ENCODE measurements around the gene TNKS1BP1. TPM values are rescaled to one million over a fixed set of nuclear protein-coding genes. Genes with fewer than 3 reads are reported as not detected.

The TNKS1BP1 gene
- total RNA-seq, 1 donor from 2014 or later, result 11.7 TPM

GRCh38 chr11:57335343-57336110 is 10.8 kb upstream of the TNKS1BP1 start, which contains the start of gene SSRP1:
Gene SSRP1, minus strand, starts transcription at chr11:57335892. Its CDS starts 771 bp downstream, at chr11:57335121.
- Mint-ChIP-seq H3K4me1 (peaks cover 44% of the 10 kb centered on the region), H3K9me3 (no peaks in the 10 kb centered on the region), H3K27ac (peak within 1 kb of the TSS; percentile 99), H3K4me3 (peak within 1 kb of the TSS; percentile 94), H3K27me3 (ENCODE audit: insufficient read depth, low read depth) (peaks cover 9% of the 10 kb centered on the region), H3K36me3 (peaks cover 37% of the 10 kb centered on the region)
- Histone ChIP-seq H2AFZ (replicated peaks) (peak within 1 kb of the TSS; percentile 96), H4K20me1 (ENCODE audit: low read depth) (peaks cover 9% of the 10 kb centered on the region), H3K4me1 (peaks cover 44% of the 10 kb centered on the region), H3K9me3 (ENCODE audit: low read depth) (no peaks in the 10 kb centered on the region), H3K79me2 (ENCODE audit: low read depth) (peaks cover 39% of the 10 kb centered on the region), H3K9ac (peak within 1 kb of the TSS; percentile 90), H3K4me3 (peak within 1 kb of the TSS; percentile 90), H3K36me3 (peaks cover 5% of the 10 kb centered on the region), H3F3A (ENCODE audit: low read depth) (peaks cover 14% of the 10 kb centered on the region), H3K27me3 (no peaks in the 10 kb centered on the region), H3K4me2 (peak within 1 kb of the TSS; percentile 95), H3K27ac (peak within 1 kb of the TSS; percentile 84)
- TF ChIP-seq EZH2phosphoT487 (IDR thresholded peaks at IDR 0.05), result no peak
- peak; percentile 25 for TF ChIP-seq CTCF (IDR thresholded peaks at IDR 0.05)
- no peak for TF ChIP-seq EZH2 (IDR thresholded peaks at IDR 0.05)
- DNase-seq (ENCODE audit: low spot score), result peak; percentile 93

GRCh38 chr11:57335023-57335342 is 10.2 kb upstream of the TNKS1BP1 start:
- H3K27ac ChIP-seq, result no peak overlapping the region
- H2AFZ ChIP-seq (replicated peaks), result peak overlapping the region; percentile 96
- H3K27ac Mint-ChIP-seq, result peak overlapping the region; percentile 72
- H3K4me2 ChIP-seq, result peak overlapping the region; percentile 95
- H3K9me3 Mint-ChIP-seq, result no peaks in the 10 kb centered on the region
- TF ChIP-seq EZH2phosphoT487 (IDR thresholded peaks at IDR 0.05) (no peak), EZH2 (IDR thresholded peaks at IDR 0.05) (no peak), CTCF (IDR thresholded peaks at IDR 0.05) (no peak)
- peaks cover 39% of the 10 kb centered on the region for H3K79me2 ChIP-seq (ENCODE audit: low read depth)
- H3K4me1 ChIP-seq, result peaks cover 39% of the 10 kb centered on the region
- peaks cover 13% of the 10 kb centered on the region for H3F3A ChIP-seq (ENCODE audit: low read depth)
- peaks cover 6% of the 10 kb centered on the region for H3K27me3 Mint-ChIP-seq (ENCODE audit: insufficient read depth, low read depth)
- H3K9ac ChIP-seq, result peak overlapping the region; percentile 90
- H3K4me1 Mint-ChIP-seq, result peaks cover 38% of the 10 kb centered on the region
- no peaks in the 10 kb centered on the region for H3K9me3 ChIP-seq (ENCODE audit: low read depth)
- peak overlapping the region; percentile 90 for H3K4me3 ChIP-seq
- peaks cover 41% of the 10 kb centered on the region for H3K36me3 Mint-ChIP-seq
- H4K20me1 ChIP-seq (ENCODE audit: low read depth), result peaks cover 9% of the 10 kb centered on the region
- H3K4me3 Mint-ChIP-seq, result peak overlapping the region; percentile 94
- peaks cover 5% of the 10 kb centered on the region for H3K36me3 ChIP-seq
- no peaks in the 10 kb centered on the region for H3K27me3 ChIP-seq
- DNase-seq (ENCODE audit: low spot score), result no peak

GRCh38 chr11:57332694-57333440 is 8.1 kb upstream of the TNKS1BP1 start:
- Histone ChIP-seq H3K9ac (no peak overlapping the region), H3K36me3 (peaks cover 5% of the 10 kb centered on the region), H2AFZ (replicated peaks) (no peak overlapping the region), H3K9me3 (ENCODE audit: low read depth) (no peaks in the 10 kb centered on the region), H3K4me3 (no peak overlapping the region), H3K79me2 (ENCODE audit: low read depth) (peaks cover 39% of the 10 kb centered on the region), H3K4me1 (peaks cover 18% of the 10 kb centered on the region), H3K27ac (no peak overlapping the region), H3K4me2 (no peak overlapping the region), H3F3A (ENCODE audit: low read depth) (peaks cover 8% of the 10 kb centered on the region), H4K20me1 (ENCODE audit: low read depth) (peaks cover 9% of the 10 kb centered on the region), H3K27me3 (no peaks in the 10 kb centered on the region)
- no peak for DNase-seq (ENCODE audit: low spot score)
- H3K27ac Mint-ChIP-seq, result no peak overlapping the region
- H3K4me1 Mint-ChIP-seq, result peaks cover 31% of the 10 kb centered on the region
- H3K36me3 Mint-ChIP-seq, result peaks cover 55% of the 10 kb centered on the region
- H3K9me3 Mint-ChIP-seq, result no peaks in the 10 kb centered on the region
- TF ChIP-seq CTCF (IDR thresholded peaks at IDR 0.05), result no peak
- no peak for TF ChIP-seq EZH2 (IDR thresholded peaks at IDR 0.05)
- no peak for TF ChIP-seq EZH2phosphoT487 (IDR thresholded peaks at IDR 0.05)
- no peak overlapping the region for H3K4me3 Mint-ChIP-seq
- H3K27me3 Mint-ChIP-seq (ENCODE audit: insufficient read depth, low read depth), result no peaks in the 10 kb centered on the region
